OCI-LY7 (cell line): ENCODE measurements around the gene NCL.

Experiments used
- EZH2phosphoT487 ChIP-seq: fragments of 200-600 bp; sonication (generic); IDR thresholded peaks from 2 replicates; pipeline ENCODE4 v1.6.1; 2018; ENCODE audit warnings: low read depth, borderline replicate concordance, mild to moderate bottlenecking, mixed run types, antibody characterized with exemption, low read length, moderate library complexity, mixed read lengths
- TF ChIP-seq, protein P1 (sequence below): fragments of 200-600 bp; sonication (generic); conservative IDR thresholded peaks from 2 replicates; pipeline ENCODE4 v1.5.1; 2014; ENCODE audit warnings: mild to moderate bottlenecking, antibody characterized with exemption, low read length, moderate library complexity, mixed read lengths

DNA sequence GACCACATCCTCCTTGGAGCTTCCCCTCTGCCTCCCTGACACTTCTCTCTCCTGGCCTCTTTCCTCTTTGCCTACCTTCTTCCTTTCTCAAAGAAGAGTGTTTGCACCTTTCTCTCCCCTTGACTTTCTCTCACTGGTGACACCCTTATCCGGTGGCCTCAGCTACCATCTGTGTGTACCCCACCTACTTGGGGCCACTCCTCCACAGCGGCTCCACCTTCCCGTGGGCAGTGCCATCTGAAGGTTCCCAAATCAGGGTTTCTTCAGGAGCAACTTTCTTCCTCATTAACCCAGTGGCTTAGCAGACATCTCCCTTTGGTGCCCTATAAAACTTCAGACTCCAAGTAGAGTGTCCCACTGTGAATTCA, 5.3 kb upstream of the NCL start:
- TF ChIP-seq, protein P1, sequence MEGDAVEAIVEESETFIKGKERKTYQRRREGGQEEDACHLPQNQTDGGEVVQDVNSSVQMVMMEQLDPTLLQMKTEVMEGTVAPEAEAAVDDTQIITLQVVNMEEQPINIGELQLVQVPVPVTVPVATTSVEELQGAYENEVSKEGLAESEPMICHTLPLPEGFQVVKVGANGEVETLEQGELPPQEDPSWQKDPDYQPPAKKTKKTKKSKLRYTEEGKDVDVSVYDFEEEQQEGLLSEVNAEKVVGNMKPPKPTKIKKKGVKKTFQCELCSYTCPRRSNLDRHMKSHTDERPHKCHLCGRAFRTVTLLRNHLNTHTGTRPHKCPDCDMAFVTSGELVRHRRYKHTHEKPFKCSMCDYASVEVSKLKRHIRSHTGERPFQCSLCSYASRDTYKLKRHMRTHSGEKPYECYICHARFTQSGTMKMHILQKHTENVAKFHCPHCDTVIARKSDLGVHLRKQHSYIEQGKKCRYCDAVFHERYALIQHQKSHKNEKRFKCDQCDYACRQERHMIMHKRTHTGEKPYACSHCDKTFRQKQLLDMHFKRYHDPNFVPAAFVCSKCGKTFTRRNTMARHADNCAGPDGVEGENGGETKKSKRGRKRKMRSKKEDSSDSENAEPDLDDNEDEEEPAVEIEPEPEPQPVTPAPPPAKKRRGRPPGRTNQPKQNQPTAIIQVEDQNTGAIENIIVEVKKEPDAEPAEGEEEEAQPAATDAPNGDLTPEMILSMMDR, result no peak
- no peak for TF ChIP-seq EZH2phosphoT487
